GM12801 (cell line): ENCODE results near the gene NES.

ENCODE experiments used
- TF ChIP-seq, protein P1 (sequence below): IDR thresholded peaks from one replicate; pipeline ENCODE4 v1.5.1; 2011; ENCODE audit warnings: control low read depth; ENCODE audit not compliant: insufficient read length; ENCODE audit errors: extremely low read depth

NES gene

DNA sequence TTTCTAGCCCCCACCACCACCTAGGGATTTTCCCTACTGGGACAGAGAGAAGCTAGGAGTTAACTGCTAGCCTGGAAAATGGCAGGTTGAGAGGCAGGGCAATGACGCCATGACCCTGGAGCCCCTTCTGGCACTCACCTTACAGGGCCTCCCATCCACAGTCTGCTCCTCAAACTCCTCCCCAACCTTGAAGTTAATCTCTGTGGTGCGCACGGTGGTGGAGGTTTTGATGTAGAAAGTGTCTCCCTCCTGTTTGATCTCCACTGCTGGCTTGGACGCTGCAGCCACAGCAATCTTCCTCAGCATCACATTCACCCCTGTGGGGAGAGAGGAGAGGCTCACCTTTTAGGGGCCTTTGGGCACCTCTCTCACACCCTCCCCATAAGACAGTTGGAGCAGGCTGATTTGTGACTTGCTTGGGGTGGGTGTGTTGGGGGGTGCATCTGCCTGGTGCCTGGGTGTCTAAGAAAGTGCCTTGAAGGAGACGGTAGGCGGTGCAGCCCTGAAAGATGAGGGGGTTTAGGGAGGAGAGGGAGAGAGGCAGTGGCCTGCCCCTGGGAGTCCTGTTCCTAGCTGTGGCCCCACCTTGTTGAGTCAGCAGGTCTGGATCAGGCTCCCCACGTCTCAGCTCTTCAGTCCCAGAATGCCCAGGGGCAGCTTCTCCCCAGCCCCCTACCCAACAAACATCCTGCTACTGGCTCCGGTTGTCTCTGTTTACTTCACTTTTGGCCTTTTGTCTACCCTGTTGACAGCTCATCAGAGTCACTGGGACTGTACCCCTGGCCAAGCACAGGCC lies 23.7 kb upstream of the NES start:
- TF ChIP-seq, protein P1, sequence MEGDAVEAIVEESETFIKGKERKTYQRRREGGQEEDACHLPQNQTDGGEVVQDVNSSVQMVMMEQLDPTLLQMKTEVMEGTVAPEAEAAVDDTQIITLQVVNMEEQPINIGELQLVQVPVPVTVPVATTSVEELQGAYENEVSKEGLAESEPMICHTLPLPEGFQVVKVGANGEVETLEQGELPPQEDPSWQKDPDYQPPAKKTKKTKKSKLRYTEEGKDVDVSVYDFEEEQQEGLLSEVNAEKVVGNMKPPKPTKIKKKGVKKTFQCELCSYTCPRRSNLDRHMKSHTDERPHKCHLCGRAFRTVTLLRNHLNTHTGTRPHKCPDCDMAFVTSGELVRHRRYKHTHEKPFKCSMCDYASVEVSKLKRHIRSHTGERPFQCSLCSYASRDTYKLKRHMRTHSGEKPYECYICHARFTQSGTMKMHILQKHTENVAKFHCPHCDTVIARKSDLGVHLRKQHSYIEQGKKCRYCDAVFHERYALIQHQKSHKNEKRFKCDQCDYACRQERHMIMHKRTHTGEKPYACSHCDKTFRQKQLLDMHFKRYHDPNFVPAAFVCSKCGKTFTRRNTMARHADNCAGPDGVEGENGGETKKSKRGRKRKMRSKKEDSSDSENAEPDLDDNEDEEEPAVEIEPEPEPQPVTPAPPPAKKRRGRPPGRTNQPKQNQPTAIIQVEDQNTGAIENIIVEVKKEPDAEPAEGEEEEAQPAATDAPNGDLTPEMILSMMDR: no peak

DNA sequence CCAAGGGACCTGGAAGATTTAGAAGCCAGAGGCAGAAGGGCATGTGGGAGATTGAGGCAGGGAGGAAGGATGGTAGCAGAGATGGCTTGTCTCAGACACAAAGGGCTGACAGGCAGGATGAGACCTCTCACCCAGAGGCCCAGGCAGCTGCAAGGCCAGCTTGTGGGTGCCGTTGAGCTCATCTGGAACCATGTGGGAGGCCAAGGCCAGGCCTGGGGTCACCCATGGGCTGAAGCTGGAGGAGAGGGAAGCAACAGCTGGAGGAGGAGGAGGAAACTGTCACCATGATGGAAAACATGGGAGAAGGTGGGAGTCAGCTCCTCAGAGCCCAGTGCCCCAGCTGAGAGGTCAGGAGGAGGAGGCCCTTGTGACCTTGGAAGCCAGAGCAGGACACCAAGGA lies 21.8 kb upstream of the NES start:
- TF ChIP-seq, protein P1: no peak

DNA sequence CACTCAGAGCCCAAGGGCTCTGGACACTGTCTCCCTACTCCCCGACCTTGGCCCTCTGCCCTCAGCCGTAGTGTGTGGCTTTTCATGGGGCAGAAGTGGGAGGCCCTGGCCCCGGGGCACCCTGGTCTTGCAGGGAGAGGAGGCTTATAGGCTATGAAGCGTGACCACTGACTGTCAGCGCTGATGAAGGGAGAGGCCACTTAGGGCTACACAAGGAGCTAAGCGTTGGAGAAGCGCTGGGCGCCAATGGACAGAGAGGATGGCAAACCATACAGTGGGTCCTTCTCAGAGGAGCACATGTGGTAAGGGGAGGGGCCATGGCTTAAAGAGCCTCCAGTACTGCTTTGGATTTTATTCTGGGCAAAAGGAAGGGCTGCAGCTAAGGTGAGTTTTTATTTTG lies 20.3 kb upstream of the NES start:
- TF ChIP-seq, protein P1: no peak

DNA sequence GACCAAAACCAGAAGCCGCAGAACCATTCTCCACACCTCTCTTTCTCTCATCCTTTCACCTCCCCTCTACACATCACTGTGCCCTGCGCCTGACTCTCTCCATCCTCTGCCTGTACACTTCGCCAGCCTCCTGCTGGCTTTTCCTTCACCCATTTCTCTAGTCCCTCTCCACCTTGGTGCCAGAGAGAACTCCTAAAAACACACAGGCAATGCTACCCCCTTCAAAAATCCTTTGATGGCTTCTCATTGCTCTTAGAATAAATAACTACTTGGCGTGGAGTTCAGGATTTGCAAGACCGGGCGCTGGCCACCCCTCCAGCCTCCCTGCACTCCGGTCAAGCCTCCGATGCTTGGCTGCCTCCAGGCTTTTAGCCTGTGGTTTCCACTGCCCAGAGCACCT lies 19.5 kb upstream of the NES start:
- TF ChIP-seq, protein P1: no peak

DNA sequence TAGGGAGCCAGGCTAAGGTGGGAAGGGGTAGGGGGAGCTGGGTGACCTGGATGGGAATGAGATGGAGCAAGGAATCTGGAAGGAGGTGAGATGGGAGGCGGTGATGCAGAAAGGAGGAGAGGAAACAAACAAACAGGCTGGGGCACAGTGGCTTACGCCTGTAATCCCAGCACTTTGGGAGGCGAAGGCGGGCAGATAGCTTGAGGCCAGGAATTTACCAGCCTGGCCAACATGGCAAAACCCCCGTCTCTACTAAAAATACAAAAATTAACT lies 17.4 kb upstream of the NES start:
- TF ChIP-seq, protein P1: no peak

DNA sequence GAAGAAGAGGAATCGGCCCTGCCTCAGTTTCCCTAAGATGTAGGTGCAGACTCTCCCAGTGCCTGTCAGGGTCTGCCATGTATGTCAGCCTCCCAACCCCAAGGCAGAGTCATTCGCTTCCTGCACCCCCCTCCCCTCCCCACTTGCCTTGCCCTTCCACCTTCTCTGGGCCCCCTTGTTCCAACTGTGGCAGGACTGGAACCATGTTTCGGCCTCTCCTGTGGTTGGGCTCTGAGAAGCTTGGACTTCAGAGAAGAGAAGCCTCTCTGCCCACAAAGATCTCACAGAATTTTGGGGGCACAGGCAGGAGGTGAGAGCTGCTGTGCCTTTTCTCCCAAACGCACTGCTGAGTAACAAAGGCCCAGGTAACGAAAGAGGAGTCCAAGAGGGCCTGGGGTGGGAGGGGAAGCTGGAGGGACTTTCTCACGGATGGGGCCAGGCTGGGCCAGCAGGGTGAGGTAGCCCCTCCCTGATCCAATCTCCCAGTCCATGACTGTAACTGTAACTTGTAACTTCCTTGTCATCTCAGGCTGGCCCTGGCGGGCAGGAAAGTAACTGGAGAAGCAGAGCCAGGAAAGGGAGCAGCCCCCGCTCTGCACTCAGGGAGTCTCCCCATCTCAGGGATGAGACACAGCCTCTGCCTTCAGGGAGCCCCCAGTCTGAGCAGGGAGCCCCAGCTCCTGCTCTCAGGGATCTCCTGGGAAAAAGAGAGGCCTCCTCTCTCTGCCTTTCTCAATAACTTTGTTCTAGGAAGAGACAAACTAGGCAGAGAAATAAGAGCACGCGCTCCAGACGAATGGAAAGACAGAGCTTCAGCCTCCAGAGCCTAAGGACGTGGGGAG lies 16.9 kb upstream of the NES start:
- TF ChIP-seq, protein P1: no peak

DNA sequence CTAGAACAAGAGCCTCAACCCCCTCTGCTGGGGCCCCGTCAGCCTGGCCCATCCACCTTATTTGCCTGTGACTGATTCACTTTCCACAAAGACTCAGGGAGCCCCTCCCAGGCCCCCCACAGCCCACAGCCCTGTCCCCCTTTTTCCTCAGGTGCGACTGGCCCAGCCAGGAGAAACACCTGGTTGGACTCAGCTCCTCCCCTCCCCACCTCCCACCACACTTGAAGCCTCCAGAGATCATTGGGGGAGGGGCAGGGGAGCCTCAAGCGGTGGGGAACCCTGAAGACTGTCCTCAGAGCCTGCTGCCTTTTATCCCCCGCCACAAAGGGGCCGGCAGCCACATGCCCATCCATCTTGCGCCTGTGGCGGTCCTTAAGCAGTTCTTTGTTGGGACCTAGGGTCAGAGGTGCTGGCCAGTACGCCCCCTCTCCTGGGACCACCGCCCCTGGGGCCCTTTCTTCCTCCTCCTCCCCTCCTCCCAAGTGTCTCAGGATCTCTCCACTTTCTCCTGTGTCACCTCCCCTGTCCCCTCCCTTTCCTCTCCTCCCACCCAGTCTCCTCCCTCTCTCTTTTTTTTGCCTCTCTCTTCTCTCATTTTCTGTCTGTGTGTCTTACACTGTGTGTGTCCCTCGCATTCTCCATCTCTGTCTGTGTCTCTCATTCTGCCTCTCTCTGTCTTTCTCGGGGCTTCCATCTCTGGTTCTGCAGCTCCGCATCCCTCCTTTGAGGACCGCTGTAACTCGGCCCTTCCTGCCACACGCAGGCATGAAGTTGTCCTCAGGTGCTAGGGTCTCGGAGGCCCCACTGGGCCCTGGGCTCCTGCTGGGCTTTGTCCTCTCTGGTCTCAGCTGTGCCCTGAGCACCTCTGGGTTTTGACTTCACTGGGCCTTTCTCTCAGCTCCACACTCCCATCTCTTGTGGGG lies 16.0 kb upstream of the NES start:
- TF ChIP-seq, protein P1: no peak
